HG02870 (cell line): ENCODE results near the gene UBR2.
"Not testable (repeated sequence)": the region's sequence is repeated elsewhere in the genome, so short reads cannot be mapped to it uniquely, and the experiment has no call there.

Source experiments
- ATAC-seq: cut with Tn5 transposase; IDR thresholded peaks from one replicate; pipeline ENCODE4 v1.9.1; 2021; ENCODE audit warnings: mild to moderate bottlenecking, moderate library complexity; ENCODE audit not compliant: unreplicated experiment

The UBR2 gene

GRCh38 chr6:42618105-42618504 lies 54.3 kb downstream of the UBR2 start:
- no peak for ATAC-seq

GRCh38 chr6:42618686-42619085 lies 54.9 kb downstream of the UBR2 start:
- ATAC-seq, result no peak

GRCh38 chr6:42619963-42620362 lies 56.1 kb downstream of the UBR2 start:
- ATAC-seq, result no peak

DNA sequence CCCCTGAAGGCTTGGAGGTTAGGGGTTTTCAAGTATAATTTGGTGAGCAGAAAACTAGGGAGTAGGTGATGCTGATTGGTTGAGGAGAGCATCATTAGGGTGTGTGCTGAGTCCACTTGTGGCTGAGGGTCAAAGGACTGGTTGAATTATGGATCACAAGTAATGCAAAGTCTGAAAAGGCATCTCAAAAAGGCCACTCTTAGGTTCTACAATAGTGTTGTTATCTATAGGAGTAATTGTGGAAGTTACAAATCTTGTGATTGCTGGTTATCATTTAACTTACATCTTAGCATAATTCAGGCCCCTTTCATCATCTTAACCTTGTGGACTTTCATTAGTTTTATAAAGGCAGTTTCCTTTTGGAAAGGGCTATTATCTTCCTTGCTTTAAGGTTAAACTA lies 60.8 kb downstream of the UBR2 start:
- ATAC-seq, result no peak

- ATAC-seq, result no peak
These were observed 63.2 kb downstream of the UBR2 start for GRCh38 chr6:42627044-42627443.

DNA sequence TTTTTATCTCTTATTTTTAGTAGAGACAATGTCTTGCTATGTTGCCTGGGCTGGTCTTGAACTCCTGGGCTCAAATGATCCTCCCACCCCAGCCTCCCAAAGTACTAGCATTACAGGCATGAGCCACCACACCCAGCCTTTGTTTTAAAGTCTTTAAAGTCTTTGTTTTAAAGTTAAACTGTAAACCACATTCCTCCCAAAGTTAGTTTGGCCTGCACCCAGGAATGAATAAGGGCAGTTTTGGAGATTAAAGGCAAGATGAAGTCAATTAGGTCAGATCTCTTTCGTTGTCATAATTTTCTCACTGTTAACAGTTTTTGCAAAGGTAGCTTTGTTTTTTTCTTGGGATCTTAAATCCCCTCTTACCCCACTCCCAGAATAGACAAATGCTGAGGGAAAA lies 63.8 kb downstream of the UBR2 start:
- no peak for ATAC-seq

DNA sequence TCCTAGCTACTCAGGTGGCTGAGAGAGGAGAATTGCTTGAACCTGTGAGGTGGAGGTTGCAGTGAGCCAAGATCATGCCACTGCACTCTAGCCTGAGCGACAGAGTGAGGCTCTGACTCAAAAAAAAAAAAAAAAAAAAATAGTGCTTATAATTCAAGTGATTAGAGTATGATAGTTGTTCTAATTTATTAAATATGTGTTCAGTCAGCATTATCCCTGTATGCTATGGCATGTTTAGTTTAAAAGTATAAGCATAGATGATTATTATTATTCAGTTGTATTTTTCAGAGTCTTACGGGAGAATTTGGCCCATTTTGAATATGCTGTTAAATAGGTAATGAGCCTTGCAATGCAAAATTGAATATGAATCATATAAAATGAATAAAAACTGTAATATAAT lies 64.8 kb downstream of the UBR2 start:
- ATAC-seq, result no peak

DNA sequence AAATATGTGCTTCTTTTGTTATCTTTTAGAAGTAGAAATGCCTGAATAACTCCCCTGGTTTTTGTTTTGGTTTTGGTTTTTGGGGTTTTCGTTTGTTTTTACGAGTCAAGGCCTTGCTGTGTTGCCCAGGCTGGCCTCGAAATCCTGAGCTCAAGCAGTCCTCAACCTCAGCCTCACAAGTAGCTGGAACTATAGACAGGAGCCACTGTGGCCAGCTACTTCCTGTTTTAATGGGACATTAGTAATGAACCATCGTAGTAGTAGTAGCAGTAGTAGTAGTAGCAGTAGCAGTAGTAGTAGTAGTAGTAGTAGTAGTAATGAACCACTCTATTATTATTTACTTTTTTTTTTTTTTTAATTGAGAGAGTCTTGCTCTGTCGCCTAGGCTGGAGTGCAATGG lies 66.0 kb downstream of the UBR2 start:
- ATAC-seq, result no peak

DNA sequence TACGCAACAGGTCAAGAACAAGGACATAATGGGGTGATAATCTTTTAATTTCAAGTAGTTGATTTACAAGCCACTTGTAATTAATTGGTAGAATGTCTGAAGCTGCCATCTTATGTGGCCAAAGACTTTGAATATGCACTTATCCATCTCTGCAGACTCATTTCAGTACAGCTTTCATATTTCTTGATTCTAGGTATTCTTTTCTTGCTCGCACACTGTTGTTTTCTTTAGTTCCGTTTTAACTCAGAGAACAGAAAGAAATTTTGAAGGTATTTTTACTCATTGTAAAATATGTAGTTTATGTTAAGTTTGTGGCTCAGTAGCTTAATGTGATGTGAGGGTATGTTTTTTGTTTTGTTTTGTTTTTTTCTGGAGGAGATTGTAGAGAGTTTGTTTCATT lies 73.9 kb downstream of the UBR2 start:
- ATAC-seq, result no peak

- no peak for ATAC-seq
These were observed 79.0 kb downstream of the UBR2 start for GRCh38 chr6:42642794-42643193.

DNA sequence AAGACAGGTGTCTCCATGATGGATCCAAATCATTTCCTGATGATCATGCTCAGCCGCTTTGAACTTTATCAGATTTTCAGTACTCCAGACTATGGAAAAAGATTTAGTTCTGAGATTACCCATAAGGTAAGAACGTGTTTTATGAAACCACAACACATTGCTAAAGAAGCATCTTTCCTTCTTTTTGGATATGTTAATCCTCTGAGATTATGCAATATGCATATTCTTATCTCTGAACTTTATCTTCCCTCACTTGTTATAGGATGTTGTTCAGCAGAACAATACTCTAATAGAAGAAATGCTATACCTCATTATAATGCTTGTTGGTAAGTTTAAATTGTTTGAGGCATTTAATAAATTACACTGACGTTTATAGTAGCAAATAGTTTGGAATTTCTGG lies 80.4 kb downstream of the UBR2 start:
- ATAC-seq, result no peak

DNA sequence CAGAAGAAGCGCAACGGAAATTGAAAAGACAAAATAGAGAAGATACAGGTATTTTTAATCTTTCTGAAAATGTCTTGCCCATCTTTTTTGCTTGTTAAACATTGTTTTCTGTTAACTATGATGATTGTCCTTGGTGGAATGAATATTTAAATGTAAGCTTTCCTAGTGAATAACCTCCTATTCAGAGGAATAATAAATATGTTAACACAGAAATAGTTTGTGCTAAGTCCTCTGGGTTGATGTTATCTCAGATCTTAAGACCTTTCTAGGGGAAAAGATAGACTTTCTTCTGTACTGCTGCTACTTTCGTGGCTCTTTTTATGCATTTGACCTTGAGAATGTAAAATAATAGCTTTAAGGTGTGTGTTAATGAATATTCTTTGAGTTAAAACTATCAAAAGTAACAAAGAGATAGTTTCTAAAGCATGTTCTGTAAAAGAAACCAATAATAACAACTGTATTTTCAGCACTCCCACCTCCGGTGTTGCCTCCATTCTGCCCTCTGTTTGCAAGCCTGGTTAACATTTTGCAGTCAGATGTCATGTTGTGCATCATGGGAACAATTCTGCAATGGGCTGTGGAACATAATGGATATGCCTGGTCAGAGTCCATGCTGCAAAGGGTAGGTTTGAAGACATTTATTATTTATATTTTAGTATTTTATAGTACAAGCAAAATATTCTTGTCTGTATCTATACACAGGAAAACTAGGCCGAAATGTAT lies 88.4 kb downstream of the UBR2 start:
- ATAC-seq, result no peak

DNA sequence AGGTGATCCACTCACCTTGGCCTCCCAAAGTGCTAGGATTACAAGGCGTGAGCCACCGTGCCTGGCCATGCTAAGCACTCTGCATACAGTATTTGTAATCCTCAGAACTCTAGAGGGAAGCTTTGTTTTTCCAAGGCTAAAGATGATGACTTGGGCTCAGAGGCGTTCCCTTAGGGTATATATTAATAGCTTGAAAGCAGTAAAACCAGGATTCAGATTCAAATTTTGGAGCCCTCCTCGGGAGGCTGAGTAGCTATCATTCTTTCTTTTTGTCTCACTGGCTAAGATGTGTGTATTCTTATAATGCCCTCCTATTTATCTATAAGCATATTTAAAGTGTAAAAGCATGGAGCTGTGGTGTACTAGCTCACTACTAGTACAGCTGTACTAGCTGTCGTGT lies 90.0 kb downstream of the UBR2 start:
- no peak for ATAC-seq

DNA sequence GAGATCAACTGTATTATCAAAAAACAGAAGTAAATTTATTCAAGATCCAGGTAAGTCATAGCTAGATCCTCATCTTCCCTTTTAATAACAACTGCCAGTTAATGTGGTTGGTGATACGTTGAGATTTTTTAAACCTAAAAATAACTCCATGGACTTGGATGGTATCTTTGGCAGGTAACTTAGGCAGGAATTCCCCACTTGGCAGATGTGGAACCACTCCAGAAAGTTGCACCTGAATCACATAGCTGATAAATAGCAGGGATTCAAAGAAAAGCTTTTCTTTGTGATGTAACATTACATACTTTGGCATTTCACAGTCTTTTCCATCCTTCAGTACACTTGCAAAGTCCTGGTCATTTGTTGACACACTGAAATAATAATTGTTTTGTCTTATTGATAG lies 96.0 kb downstream of the UBR2 start:
- ATAC-seq, result no peak

DNA sequence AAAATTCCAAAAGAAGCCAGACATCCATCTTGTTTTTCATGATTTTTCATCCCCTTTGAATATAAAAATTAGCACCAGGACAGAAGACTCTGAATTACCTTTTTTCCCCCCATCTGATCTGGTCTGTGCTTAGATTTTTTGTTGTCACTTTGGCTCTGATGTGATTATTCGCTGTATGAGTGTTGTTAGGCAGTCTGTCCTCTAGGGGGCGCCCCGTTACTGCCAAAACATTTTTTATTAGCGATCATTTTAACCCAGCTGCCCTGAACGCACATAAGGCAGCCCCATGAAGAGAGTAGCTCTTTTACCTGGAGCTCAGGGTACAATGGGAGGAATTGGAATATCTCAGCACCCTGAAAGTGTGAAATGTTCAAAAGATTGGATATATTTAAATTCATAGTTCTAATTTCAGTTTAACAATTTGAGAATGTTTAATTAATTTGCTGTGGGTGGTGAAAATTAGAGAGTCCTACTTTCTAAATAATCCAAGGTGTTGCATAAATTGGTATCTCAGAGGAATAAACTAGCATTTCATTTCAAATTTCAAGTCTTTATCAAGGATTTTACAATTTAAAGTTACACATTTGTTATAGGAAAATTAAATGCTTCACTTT lies 97.8 kb downstream of the UBR2 start:
- ATAC-seq, result no peak

GRCh38 chr6:42664718-42665117 lies 100.9 kb downstream of the UBR2 start:
- ATAC-seq, result no peak

GRCh38 chr6:42674368-42674767 lies 110.5 kb downstream of the UBR2 start:
- not testable (repeated sequence) for ATAC-seq

GRCh38 chr6:42674780-42675179 lies 111.0 kb downstream of the UBR2 start:
- no peak for ATAC-seq

GRCh38 chr6:42679358-42679757 lies 115.5 kb downstream of the UBR2 start:
- ATAC-seq, result no peak

DNA sequence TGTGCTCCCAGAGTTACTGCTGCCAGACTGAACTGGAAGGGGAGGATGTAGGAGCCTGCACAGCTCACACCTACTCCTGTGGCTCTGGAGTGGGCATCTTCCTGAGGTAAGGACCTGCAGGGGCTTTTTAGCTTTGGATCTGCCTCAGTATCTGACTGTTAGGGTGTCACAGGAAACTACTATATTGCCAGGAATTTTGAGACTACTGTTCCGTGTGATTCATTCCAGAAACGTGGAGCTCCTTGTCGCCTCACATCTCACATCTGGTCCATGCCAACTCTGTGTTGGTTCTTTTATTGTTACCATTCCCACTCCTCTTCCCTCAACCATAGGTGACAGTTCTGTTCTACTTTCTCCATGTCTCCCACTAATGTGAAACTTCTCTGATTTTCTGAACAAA lies 124.5 kb downstream of the UBR2 start:
- ATAC-seq, result no peak

- ATAC-seq, result no peak
These were observed 125.5 kb downstream of the UBR2 start for GRCh38 chr6:42689371-42689770.

GRCh38 chr6:42690151-42690702 lies 126.4 kb downstream of the UBR2 start:
- ATAC-seq, result no peak

GRCh38 chr6:42690872-42691271 lies 127.0 kb downstream of the UBR2 start:
- no peak for ATAC-seq
